Activated B cell treated with CpG ODN at 0.5 μM for 24 hours (primary cell): ENCODE measurements around the gene APOA1. TPM values are rescaled to one million over a fixed set of nuclear protein-coding genes. Genes with fewer than 3 reads are reported as not detected.

Source experiments
- ATAC-seq: fragments of 200-7000 bp; cut with Tn5 transposase; one replicate; pipeline ENCODE4 v1.10.0; 2021; ENCODE audit warnings: low read depth, mild to moderate bottlenecking, moderate library complexity
- CTCF ChIA-PET: fragments of 350-600 bp; sonication (Branson Sonifier 250); formaldehyde crosslinking; loops from one replicate; lab custom pipeline; 2021; ENCODE audit warnings: antibody characterized with exemption; lab: Charles Lee
- POLR2A ChIA-PET: fragments of 350-600 bp; sonication (Branson Sonifier 250); formaldehyde crosslinking; loops from one replicate; lab custom pipeline; 2021; ENCODE audit warnings: antibody characterized with exemption; lab: Charles Lee
- DNase-seq: peaks from one replicate; pipeline ENCODE4 v3.0.0; 2022
- H3K27ac Mint-ChIP-seq: one replicate; pipeline ENCODE4 v1.8.0; 2020; ENCODE audit warnings: mixed read lengths
- H3K27me3 Mint-ChIP-seq: one replicate; pipeline ENCODE4 v1.8.0; 2021; ENCODE audit warnings: mixed read lengths
- H3K36me3 Mint-ChIP-seq: one replicate; pipeline ENCODE4 v1.8.0; 2021; ENCODE audit warnings: low read depth, mixed read lengths
- H3K4me1 Mint-ChIP-seq: one replicate; pipeline ENCODE4 v1.8.0; 2021; ENCODE audit warnings: mixed read lengths
- H3K4me3 Mint-ChIP-seq: one replicate; pipeline ENCODE4 v1.8.0; 2020; ENCODE audit warnings: mild to moderate bottlenecking, mixed read lengths
- H3K9me3 Mint-ChIP-seq: one replicate; pipeline ENCODE4 v1.8.0; 2020; ENCODE audit warnings: mixed read lengths
- intact Hi-C: fragments of 100-400 bp; cut with micrococcal nuclease; formaldehyde crosslinking; loops from one replicate; pipeline ENCODE4 v1.15.1; 2024
- total RNA-seq: library from RNA; stranded (reverse); gene quantifications from 2 replicates; pipeline ENCODE4 v1.2.3, GENCODE V29; 2022
- TF ChIP-seq, protein P1 (sequence below): fragments of 200-600 bp; IDR thresholded peaks from one replicate; pipeline ENCODE4 v1.8.0; 2022; ENCODE audit warnings: antibody characterized with exemption, mild to moderate bottlenecking

Gene APOA1
- total RNA-seq, 1 donor from 2014 or later, result 0.31 TPM

DNA sequence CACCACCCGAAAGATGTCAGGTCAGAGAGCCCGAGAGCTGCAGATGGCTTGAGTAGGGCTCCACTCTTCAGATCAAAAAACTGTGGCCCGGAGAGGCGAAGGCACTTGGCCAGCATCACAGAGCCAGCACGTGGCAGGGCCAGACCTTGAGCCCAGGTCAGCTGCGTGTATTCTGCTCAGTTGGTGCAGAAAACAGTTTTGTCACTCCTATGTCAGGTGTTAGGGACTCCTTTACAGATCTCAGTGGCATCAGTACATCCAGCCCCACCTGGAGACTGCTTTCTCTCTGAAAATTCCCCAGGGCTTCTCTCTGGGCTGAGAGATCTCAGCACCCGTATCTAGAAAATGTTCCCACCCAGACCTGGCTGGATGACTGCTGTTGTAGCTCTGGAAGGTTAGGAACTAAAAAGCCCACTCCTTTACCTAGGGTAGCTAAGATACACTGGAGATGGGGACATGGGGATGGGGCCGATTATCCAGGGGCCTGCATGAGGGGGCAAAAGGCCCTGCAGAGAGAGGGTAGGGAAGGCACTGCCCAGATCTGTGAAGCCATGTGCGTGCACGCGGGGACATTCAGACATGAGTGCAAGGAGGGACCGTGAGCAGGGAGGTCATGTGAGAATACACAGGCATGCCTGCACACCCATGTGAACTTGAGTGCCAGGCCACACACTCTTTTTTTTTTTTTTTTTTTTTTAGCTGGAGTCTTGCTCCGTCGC, 3.4 kb downstream of the APOA1 start:
- peaks cover 13% of the 10 kb centered on the region for H3K4me1 Mint-ChIP-seq
- ATAC-seq (no peak), DNase-seq (no peak)
- H3K27me3 Mint-ChIP-seq, result peaks cover 4% of the 10 kb centered on the region
- H3K36me3 Mint-ChIP-seq, result no peaks in the 10 kb centered on the region
- TF ChIP-seq, protein P1, sequence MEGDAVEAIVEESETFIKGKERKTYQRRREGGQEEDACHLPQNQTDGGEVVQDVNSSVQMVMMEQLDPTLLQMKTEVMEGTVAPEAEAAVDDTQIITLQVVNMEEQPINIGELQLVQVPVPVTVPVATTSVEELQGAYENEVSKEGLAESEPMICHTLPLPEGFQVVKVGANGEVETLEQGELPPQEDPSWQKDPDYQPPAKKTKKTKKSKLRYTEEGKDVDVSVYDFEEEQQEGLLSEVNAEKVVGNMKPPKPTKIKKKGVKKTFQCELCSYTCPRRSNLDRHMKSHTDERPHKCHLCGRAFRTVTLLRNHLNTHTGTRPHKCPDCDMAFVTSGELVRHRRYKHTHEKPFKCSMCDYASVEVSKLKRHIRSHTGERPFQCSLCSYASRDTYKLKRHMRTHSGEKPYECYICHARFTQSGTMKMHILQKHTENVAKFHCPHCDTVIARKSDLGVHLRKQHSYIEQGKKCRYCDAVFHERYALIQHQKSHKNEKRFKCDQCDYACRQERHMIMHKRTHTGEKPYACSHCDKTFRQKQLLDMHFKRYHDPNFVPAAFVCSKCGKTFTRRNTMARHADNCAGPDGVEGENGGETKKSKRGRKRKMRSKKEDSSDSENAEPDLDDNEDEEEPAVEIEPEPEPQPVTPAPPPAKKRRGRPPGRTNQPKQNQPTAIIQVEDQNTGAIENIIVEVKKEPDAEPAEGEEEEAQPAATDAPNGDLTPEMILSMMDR, result no peak
- ChIA-PET CTCF (no interaction called here), POLR2A (no interaction called here)
- intact Hi-C loops, result no loop called here
- H3K4me3 Mint-ChIP-seq, result no peak overlapping the region
- H3K9me3 Mint-ChIP-seq, result no peaks in the 10 kb centered on the region
- H3K27ac Mint-ChIP-seq, result no peak overlapping the region

- Mint-ChIP-seq H3K36me3 (no peaks in the 10 kb centered on the region), H3K4me3 (no peak overlapping the region), H3K27ac (no peak overlapping the region), H3K27me3 (peaks cover 4% of the 10 kb centered on the region), H3K4me1 (peaks cover 13% of the 10 kb centered on the region), H3K9me3 (no peaks in the 10 kb centered on the region)
- DNase-seq (no peak), ATAC-seq (no peak)
- ChIA-PET CTCF (no interaction called here), POLR2A (no interaction called here)
- TF ChIP-seq, protein P1, result no peak
- intact Hi-C loops, result no loop called here
Observed at GRCh38 chr11:116833491-116833815, 4.0 kb downstream of the APOA1 start.

DNA sequence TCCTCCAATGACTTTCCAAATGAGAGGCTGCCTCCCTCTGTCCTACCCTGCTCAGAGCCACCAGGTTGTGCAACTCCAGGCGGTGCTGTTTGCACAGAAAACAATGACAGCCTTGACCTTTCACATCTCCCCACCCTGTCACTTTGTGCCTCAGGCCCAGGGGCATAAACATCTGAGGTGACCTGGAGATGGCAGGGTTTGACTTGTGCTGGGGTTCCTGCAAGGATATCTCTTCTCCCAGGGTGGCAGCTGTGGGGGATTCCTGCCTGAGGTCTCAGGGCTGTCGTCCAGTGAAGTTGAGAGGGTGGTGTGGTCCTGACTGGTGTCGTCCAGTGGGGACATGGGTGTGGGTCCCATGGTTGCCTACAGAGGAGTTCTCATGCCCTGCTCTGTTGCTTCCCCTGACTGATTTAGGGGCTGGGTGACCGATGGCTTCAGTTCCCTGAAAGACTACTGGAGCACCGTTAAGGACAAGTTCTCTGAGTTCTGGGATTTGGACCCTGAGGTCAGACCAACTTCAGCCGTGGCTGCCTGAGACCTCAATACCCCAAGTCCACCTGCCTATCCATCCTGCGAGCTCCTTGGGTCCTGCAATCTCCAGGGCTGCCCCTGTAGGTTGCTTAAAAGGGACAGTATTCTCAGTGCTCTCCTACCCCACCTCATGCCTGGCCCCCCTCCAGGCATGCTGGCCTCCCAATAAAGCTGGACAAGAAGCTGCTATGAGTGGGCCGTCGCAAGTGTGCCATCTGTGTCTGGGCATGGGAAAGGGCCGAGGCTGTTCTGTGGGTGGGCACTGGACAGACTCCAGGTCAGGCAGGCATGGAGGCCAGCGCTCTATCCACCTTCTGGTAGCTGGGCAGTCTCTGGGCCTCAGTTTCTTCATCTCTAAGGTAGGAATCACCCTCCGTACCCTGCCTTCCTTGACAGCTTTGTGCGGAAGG, 4.8 kb downstream of the APOA1 start:
- TF ChIP-seq, protein P1, result no peak
- Mint-ChIP-seq H3K4me3 (no peak overlapping the region), H3K36me3 (no peaks in the 10 kb centered on the region), H3K27me3 (peaks cover 4% of the 10 kb centered on the region), H3K27ac (no peak overlapping the region), H3K4me1 (peaks cover 13% of the 10 kb centered on the region), H3K9me3 (no peaks in the 10 kb centered on the region)
- POLR2A ChIA-PET, result no interaction called here
- ATAC-seq (no peak), DNase-seq (no peak)
- intact Hi-C loops, result no loop called here
- CTCF ChIA-PET, result no interaction called here

DNA sequence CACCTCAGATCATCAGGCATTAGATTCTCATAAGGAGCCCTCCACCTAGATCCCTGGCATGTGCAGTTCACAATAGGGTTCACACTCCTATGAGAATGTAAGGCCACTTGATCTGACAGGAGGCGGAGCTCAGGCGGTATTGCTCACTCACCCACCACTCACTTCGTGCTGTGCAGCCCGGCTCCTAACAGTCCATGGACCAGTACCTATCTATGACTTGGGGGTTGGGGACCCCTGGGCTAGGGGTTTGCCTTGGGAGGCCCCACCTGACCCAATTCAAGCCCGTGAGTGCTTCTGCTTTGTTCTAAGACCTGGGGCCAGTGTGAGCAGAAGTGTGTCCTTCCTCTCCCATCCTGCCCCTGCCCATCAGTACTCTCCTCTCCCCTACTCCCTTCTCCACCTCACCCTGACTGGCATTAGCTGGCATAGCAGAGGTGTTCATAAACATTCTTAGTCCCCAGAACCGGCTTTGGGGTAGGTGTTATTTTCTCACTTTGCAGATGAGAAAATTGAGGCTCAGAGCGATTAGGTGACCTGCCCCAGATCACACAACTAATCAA, 5.6 kb downstream of the APOA1 start:
- no peak overlapping the region for H3K27ac Mint-ChIP-seq
- POLR2A ChIA-PET, result no interaction called here
- peaks cover 13% of the 10 kb centered on the region for H3K4me1 Mint-ChIP-seq

More for the DNA sequence above, 5.6 kb downstream of the APOA1 start:
- Mint-ChIP-seq H3K27me3 (peaks cover 4% of the 10 kb centered on the region), H3K9me3 (no peaks in the 10 kb centered on the region), H3K4me3 (no peak overlapping the region), H3K36me3 (no peaks in the 10 kb centered on the region)
- intact Hi-C loops, result no loop called here
- DNase-seq, result no peak
- TF ChIP-seq, protein P1, result no peak
- CTCF ChIA-PET, result no interaction called here
- ATAC-seq, result no peak
